GM12864 (cell line): ENCODE measurements around the gene KCNQ2.

Experiments used
- DNase-seq: peaks from one replicate; pipeline ENCODE4 v3.0.0-alpha.2; 2011; ENCODE audit warnings: low read depth
- H3K4me3 ChIP-seq: 2 replicates; pipeline ENCODE4 v1.5.1; 2011; ENCODE audit warnings: mild to moderate bottlenecking, low read depth, low read length, control low read depth
- TF ChIP-seq, protein P1 (sequence below): IDR thresholded peaks from 2 replicates; pipeline ENCODE4 v1.5.1; 2011; ENCODE audit warnings: low read depth, mild to moderate bottlenecking, moderate library complexity, low read length, control low read depth, inconsistent platforms; ENCODE audit errors: missing control alignments

KCNQ2 gene

DNA sequence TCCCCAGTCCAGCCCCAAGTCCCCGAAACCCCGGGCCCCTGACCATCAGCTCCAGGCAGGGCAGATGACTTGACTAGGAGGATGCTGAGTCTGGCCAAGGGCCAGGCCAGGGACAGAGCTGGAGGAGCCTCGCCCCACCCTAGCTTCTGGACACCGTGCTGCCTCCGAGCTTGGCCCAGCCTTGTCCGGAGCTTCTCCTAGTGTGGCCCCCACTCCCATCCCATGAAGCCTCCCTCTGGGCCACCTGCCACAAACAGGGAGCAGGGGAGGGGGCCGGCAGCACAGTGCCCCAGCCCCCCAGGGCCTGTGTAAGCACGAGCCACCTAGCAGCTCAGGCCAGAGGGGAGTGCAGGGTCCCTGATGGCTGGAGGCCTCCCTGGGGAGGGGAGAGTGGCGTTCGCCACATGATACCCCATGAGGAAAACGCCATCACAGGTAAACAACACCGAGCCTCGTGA is 21.1 kb upstream of the KCNQ2 start:
- no peak overlapping the region for H3K4me3 ChIP-seq
- TF ChIP-seq, protein P1, sequence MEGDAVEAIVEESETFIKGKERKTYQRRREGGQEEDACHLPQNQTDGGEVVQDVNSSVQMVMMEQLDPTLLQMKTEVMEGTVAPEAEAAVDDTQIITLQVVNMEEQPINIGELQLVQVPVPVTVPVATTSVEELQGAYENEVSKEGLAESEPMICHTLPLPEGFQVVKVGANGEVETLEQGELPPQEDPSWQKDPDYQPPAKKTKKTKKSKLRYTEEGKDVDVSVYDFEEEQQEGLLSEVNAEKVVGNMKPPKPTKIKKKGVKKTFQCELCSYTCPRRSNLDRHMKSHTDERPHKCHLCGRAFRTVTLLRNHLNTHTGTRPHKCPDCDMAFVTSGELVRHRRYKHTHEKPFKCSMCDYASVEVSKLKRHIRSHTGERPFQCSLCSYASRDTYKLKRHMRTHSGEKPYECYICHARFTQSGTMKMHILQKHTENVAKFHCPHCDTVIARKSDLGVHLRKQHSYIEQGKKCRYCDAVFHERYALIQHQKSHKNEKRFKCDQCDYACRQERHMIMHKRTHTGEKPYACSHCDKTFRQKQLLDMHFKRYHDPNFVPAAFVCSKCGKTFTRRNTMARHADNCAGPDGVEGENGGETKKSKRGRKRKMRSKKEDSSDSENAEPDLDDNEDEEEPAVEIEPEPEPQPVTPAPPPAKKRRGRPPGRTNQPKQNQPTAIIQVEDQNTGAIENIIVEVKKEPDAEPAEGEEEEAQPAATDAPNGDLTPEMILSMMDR: no peak
- no peak for DNase-seq

- DNase-seq: no peak
- TF ChIP-seq, protein P1: no peak
- H3K4me3 ChIP-seq: no peak overlapping the region
These were observed 20.5 kb upstream of the KCNQ2 start for GRCh38 chr20:63492982-63493381.

- TF ChIP-seq, protein P1: no peak
- no peak overlapping the region for H3K4me3 ChIP-seq
- DNase-seq: no peak
These were observed 20.1 kb upstream of the KCNQ2 start for GRCh38 chr20:63492518-63492917.

DNA sequence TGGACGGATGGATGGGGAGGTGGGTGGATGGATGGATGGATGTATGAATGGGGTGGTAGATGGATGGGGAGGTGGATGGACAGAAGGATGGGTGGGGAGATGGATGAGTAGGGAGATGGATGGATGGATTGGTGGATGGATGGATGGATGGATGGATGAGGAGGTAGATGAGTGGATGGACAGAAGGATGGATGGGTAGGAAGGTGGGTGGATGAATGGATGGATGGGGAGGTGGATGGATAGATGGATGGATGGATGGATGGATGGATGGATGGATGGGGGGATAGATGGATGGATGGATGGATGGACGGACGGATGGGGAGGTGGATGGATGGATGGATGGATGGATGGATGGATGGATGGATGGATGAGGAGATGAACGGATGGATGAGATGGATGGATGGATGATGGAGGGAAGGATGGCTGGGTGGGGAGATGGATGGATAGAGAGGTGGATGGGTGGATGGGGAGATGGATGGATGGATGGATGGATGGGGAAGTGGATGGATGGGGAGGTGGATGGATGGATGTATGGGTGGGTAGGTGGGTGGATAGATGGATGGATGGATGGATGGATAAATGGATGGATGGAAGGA is 19.3 kb upstream of the KCNQ2 start:
- TF ChIP-seq, protein P1: no peak
- no peak for DNase-seq

GRCh38 chr20:63491078-63491477 is 18.6 kb upstream of the KCNQ2 start:
- no peak overlapping the region for H3K4me3 ChIP-seq
- no peak for DNase-seq
- TF ChIP-seq, protein P1: no peak

More for the DNA sequence above, 19.3 kb upstream of the KCNQ2 start:
- no peak overlapping the region for H3K4me3 ChIP-seq

GRCh38 chr20:63490416-63490815 is 18.0 kb upstream of the KCNQ2 start:
- TF ChIP-seq, protein P1: no peak
- no peak overlapping the region for H3K4me3 ChIP-seq
- DNase-seq: no peak
